Brain microvascular endothelial cell (primary cell): ENCODE data around the gene GALNTL6.

ENCODE experiments used
- DNase-seq: peaks from one replicate; pipeline ENCODE4 v3.0.0-alpha.2; 2020
- H3K27ac ChIP-seq: fragments of 250-450 bp; sonication (Bioruptor Pico); 2 replicates; pipeline ENCODE4 v1.5.1; 2020; ENCODE audit warnings: mild to moderate bottlenecking, moderate library complexity
- H3K27me3 ChIP-seq: fragments of 250-450 bp; sonication (Bioruptor Pico); replicated peaks from 2 replicates; pipeline ENCODE4 v1.5.1; 2020; ENCODE audit warnings: mild to moderate bottlenecking
- H3K36me3 ChIP-seq: fragments of 250-450 bp; sonication (Bioruptor Pico); replicated peaks from 2 replicates; pipeline ENCODE4 v1.5.1; 2020; ENCODE audit warnings: mild to moderate bottlenecking
- H3K4me3 ChIP-seq: 2 replicates; pipeline ENCODE4 v1.5.1; 2011; ENCODE audit warnings: low read depth, mild to moderate bottlenecking, control low read depth, low read length, moderate library complexity
- CTCF ChIP-seq: IDR thresholded peaks from 2 replicates; pipeline ENCODE4 v1.5.1; 2011; ENCODE audit warnings: low read depth, mild to moderate bottlenecking, moderate library complexity, low read length, control low read depth, inconsistent platforms; ENCODE audit errors: missing control alignments
- in situ Hi-C: cut with HindIII; loops from 2 replicates; pipeline ENCODE4 v1.10.0; 2017; ENCODE audit warnings: low sequenced_read_pairs, low pct_ligation_motif_present

Gene GALNTL6

GRCh38 chr4:172995704-172996103, 1182.5 kb downstream of the GALNTL6 start:
- DNase-seq, result no peak
- H3K4me3 ChIP-seq, result no peak overlapping the region
- no peak overlapping the region for H3K27ac ChIP-seq
- TF ChIP-seq CTCF, result no peak
- in situ Hi-C loops, result no loop called here
- no peaks in the 10 kb centered on the region for H3K27me3 ChIP-seq
- no peaks in the 10 kb centered on the region for H3K36me3 ChIP-seq

- peak; percentile 85 for DNase-seq
- in situ Hi-C loops, result no loop called here
Observed at GRCh38 chr4:172996571-172997216, 1183.5 kb downstream of the GALNTL6 start.

DNA sequence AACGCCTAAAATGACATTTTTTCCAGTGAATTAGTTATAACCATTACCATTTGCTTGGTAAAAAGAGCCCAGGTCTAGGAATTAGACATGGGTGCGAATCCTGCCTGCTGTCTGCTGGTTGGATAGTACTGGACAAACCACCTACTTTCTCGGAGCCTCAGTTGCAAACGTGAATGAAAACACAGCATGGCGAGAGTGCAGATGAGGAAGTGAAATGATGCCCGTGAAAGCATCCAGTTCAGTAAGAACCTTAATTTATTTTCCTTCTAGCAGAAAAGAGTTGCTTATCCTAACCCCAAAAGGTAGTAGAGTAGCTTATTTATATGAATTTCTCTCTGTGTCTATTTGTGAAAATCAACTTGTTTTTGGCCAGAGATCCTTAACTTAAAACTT, 1184.0 kb downstream of the GALNTL6 start:
- in situ Hi-C loops, result no loop called here
- no peak for TF ChIP-seq CTCF
- Histone ChIP-seq H3K27ac (peak overlapping the region; percentile 84), H3K27me3 (no peaks in the 10 kb centered on the region), H3K36me3 (no peaks in the 10 kb centered on the region), H3K4me3 (no peak overlapping the region)
- DNase-seq, result no peak

More at GRCh38 chr4:172996571-172997216, 1183.5 kb downstream of the GALNTL6 start:
- no peaks in the 10 kb centered on the region for H3K27me3 ChIP-seq
- no peak for TF ChIP-seq CTCF
- no peaks in the 10 kb centered on the region for H3K36me3 ChIP-seq
- H3K27ac ChIP-seq, result peak overlapping the region; percentile 84
- H3K4me3 ChIP-seq, result no peak overlapping the region

- in situ Hi-C loops, result no loop called here
Observed at GRCh38 chr4:172997856-172998255, 1184.7 kb downstream of the GALNTL6 start.

GRCh38 chr4:172998527-172999469, 1185.6 kb downstream of the GALNTL6 start:
- in situ Hi-C loops, result no loop called here
- Histone ChIP-seq H3K27me3 (no peaks in the 10 kb centered on the region), H3K4me3 (no peak overlapping the region), H3K36me3 (no peaks in the 10 kb centered on the region), H3K27ac (peak overlapping the region; percentile 84)
- no peak for TF ChIP-seq CTCF
- peak; percentile 73 for DNase-seq

More at GRCh38 chr4:172997856-172998255, 1184.7 kb downstream of the GALNTL6 start:
- Histone ChIP-seq H3K27me3 (no peaks in the 10 kb centered on the region), H3K4me3 (no peak overlapping the region), H3K36me3 (no peaks in the 10 kb centered on the region), H3K27ac (peak overlapping the region; percentile 84)
- TF ChIP-seq CTCF, result no peak
- DNase-seq, result no peak
